Nephron (organoid): Measurements from ENCODE around the gene TARBP2.

Experiments used
- H3K27ac Mint-ChIP-seq, 3 experiments: 2 replicates each; pipeline ENCODE4 v1.8.0; 2020; ENCODE audit warnings: mixed read lengths in 3 of 3, mild to moderate bottlenecking in 2 of 3, moderate library complexity in 1 of 3
- H3K27me3 Mint-ChIP-seq: 2 replicates; pipeline ENCODE4 v1.8.0; 2021; ENCODE audit warnings: low read depth, mild to moderate bottlenecking, moderate library complexity, mixed read lengths
- H3K36me3 Mint-ChIP-seq: 2 replicates; pipeline ENCODE4 v1.8.0; 2020; ENCODE audit warnings: low read depth, mixed read lengths
- H3K4me1 Mint-ChIP-seq: 2 replicates; pipeline ENCODE4 v1.8.0; 2020; ENCODE audit warnings: mixed read lengths
- H3K4me3 Mint-ChIP-seq, 3 experiments: 2 replicates each; pipeline ENCODE4 v1.8.0; 2020; ENCODE audit warnings: mild to moderate bottlenecking in 3 of 3, mixed read lengths in 3 of 3, moderate library complexity in 2 of 3
- H3K9me3 Mint-ChIP-seq: 2 replicates; pipeline ENCODE4 v1.8.0; 2020; ENCODE audit warnings: mixed read lengths
- CTCF ChIP-seq, 3 experiments: fragments of 200-600 bp; sonication (generic); IDR thresholded peaks; one replicate each; pipeline ENCODE4 v1.5.0; 2021; ENCODE audit warnings: antibody characterized with exemption in 3 of 3; ENCODE audit not compliant: unreplicated experiment in 3 of 3

TARBP2 gene

GRCh38 chr12:53483225-53483978 lies 17.7 kb upstream of the TARBP2 start:
- no peak overlapping the region for H3K4me3 Mint-ChIP-seq
- peak overlapping the region in 2 of 3 experiments; percentile 24 to 31 for H3K27ac Mint-ChIP-seq
- H3K9me3 Mint-ChIP-seq: no peaks in the 10 kb centered on the region
- no peaks in the 10 kb centered on the region for H3K27me3 Mint-ChIP-seq
- peaks cover 59% of the 10 kb centered on the region for H3K36me3 Mint-ChIP-seq
- H3K4me1 Mint-ChIP-seq: peaks cover 5% of the 10 kb centered on the region
- TF ChIP-seq CTCF (IDR thresholded peaks at IDR 0.05; ENCODE audit: unreplicated experiment in 3 of 3): no peak

GRCh38 chr12:53483979-53484377 lies 17.1 kb upstream of the TARBP2 start:
- Mint-ChIP-seq H3K4me3 (no peak overlapping the region), H3K27ac (peak overlapping the region; percentile 18 to 43 (median 31)), H3K9me3 (no peaks in the 10 kb centered on the region), H3K27me3 (no peaks in the 10 kb centered on the region), H3K36me3 (peaks cover 56% of the 10 kb centered on the region), H3K4me1 (peaks cover 5% of the 10 kb centered on the region)
- no peak for TF ChIP-seq CTCF (IDR thresholded peaks at IDR 0.05; ENCODE audit: unreplicated experiment in 3 of 3)

GRCh38 chr12:53484686-53485575 lies 16.2 kb upstream of the TARBP2 start:
- Mint-ChIP-seq H3K4me1 (peaks cover 10% of the 10 kb centered on the region), H3K9me3 (no peaks in the 10 kb centered on the region), H3K27ac (peak overlapping the region; percentile 29 to 69 (median 31)), H3K27me3 (no peaks in the 10 kb centered on the region), H3K36me3 (peaks cover 51% of the 10 kb centered on the region), H3K4me3 (no peak overlapping the region)
- TF ChIP-seq CTCF (IDR thresholded peaks at IDR 0.05; ENCODE audit: unreplicated experiment in 3 of 3): no peak

GRCh38 chr12:53485955-53486735 lies 14.9 kb upstream of the TARBP2 start:
- Mint-ChIP-seq H3K4me3 (peak overlapping the region in 1 of 3 experiments; percentile 30), H3K27ac (peak overlapping the region in 2 of 3 experiments; percentile 54 to 64), H3K36me3 (peaks cover 47% of the 10 kb centered on the region), H3K4me1 (peaks cover 10% of the 10 kb centered on the region), H3K9me3 (no peaks in the 10 kb centered on the region), H3K27me3 (no peaks in the 10 kb centered on the region)
- no peak for TF ChIP-seq CTCF (IDR thresholded peaks at IDR 0.05; ENCODE audit: unreplicated experiment in 3 of 3)

- no peaks in the 10 kb centered on the region for H3K9me3 Mint-ChIP-seq
- H3K27ac Mint-ChIP-seq: peak overlapping the region; percentile 54 to 100 (median 54)
- H3K27me3 Mint-ChIP-seq: no peaks in the 10 kb centered on the region
- peaks cover 43% of the 10 kb centered on the region for H3K36me3 Mint-ChIP-seq
- H3K4me1 Mint-ChIP-seq: peaks cover 11% of the 10 kb centered on the region
- peak overlapping the region in 1 of 3 experiments; percentile 30 for H3K4me3 Mint-ChIP-seq
- no peak for TF ChIP-seq CTCF (IDR thresholded peaks at IDR 0.05; ENCODE audit: unreplicated experiment in 3 of 3)
Measured at GRCh38 chr12:53486736-53487487, 14.2 kb upstream of the TARBP2 start.
